HG03045 (cell line): ENCODE data around the gene SCG3.
"Not testable (repeated sequence)": the region's sequence is repeated elsewhere in the genome, so short reads cannot be mapped to it uniquely, and the experiment has no call there.

Experiments
- ATAC-seq: cut with Tn5 transposase; IDR thresholded peaks from one replicate; pipeline ENCODE4 v1.9.1; 2021; ENCODE audit warnings: mild to moderate bottlenecking, moderate library complexity; ENCODE audit not compliant: unreplicated experiment

Gene SCG3

GRCh38 chr15:51681303-51681963 is at the start of gene SCG3:
Gene SCG3 (plus strand): TSS chr15:51681503. CDS start chr15:51681756, 253 bp downstream.
- ATAC-seq: no peak

- ATAC-seq: no peak
Measured at GRCh38 chr15:51634591-51635198, 46.6 kb upstream of the SCG3 start.

GRCh38 chr15:51641490-51642130 is 39.7 kb upstream of the SCG3 start:
- no peak for ATAC-seq

- no peak for ATAC-seq
Measured at GRCh38 chr15:51642696-51643095, 38.6 kb upstream of the SCG3 start.

- ATAC-seq: no peak
Measured at GRCh38 chr15:51647128-51647562, 34.2 kb upstream of the SCG3 start.

GRCh38 chr15:51648101-51648500 is 33.2 kb upstream of the SCG3 start:
- not testable (repeated sequence) for ATAC-seq

- ATAC-seq: not testable (repeated sequence)
Measured at GRCh38 chr15:51648643-51649042, 32.7 kb upstream of the SCG3 start.

GRCh38 chr15:51649659-51650521 is 31.4 kb upstream of the SCG3 start:
- ATAC-seq: no peak

GRCh38 chr15:51652084-51652668 is 29.1 kb upstream of the SCG3 start:
- ATAC-seq: no peak

- ATAC-seq: not testable (repeated sequence)
Measured at GRCh38 chr15:51655401-51656057, 25.8 kb upstream of the SCG3 start.

- ATAC-seq: no peak
Measured at GRCh38 chr15:51658664-51659063, 22.6 kb upstream of the SCG3 start.

GRCh38 chr15:51661072-51661471 is 20.2 kb upstream of the SCG3 start:
- ATAC-seq: no peak

GRCh38 chr15:51667478-51667877 is 13.8 kb upstream of the SCG3 start:
- no peak for ATAC-seq

GRCh38 chr15:51668446-51668845 is 12.9 kb upstream of the SCG3 start:
- ATAC-seq: no peak

- no peak for ATAC-seq
Measured at GRCh38 chr15:51669381-51669780, 11.9 kb upstream of the SCG3 start.

- no peak for ATAC-seq
Measured at GRCh38 chr15:51672155-51672687, 9.1 kb upstream of the SCG3 start.

- ATAC-seq: no peak
Measured at GRCh38 chr15:51672913-51673857, 8.1 kb upstream of the SCG3 start.

- ATAC-seq: no peak
Measured at GRCh38 chr15:51675234-51675633, 6.1 kb upstream of the SCG3 start.

- no peak for ATAC-seq
Measured at GRCh38 chr15:51677021-51677420, 4.3 kb upstream of the SCG3 start.
